Sigmoid colon (tissue), 4 donors: ENCODE data around the gene PSMA6.

Experiments used
- POLR2A ChIP-seq, 2 donors: fragments of 450-650 bp; IDR thresholded peaks; one replicate each; pipeline ENCODE4 v1.6.1; 2016; ENCODE audit warnings: antibody characterized with exemption in 2 of 2, mild to moderate bottlenecking in 2 of 2, moderate library complexity in 2 of 2
- POLR2AphosphoS5 ChIP-seq, 4 donors: sonication (generic); formaldehyde crosslinking; IDR thresholded peaks; one replicate each; pipeline ENCODE4 v1.6.1; 2017; ENCODE audit warnings: antibody characterized with exemption in 4 of 4

DNA sequence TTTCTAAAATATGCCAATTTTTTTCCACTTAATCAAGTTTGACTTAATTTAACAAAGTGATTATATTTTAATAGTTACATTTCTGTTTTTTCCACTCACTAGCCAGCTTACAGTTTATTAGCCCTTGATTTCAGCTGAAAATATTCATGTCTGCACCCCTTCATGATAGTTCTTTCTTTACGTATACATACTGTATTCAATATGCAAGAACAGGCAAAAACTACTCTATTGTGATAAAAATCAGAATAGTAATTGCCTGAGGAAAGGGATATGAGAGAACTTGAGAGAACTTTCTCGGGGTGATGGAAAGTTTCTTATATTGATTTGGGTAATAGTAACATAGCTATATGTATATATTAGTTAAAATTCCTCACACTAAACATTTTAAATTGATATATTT, 17.4 kb upstream of the PSMA6 start:
- TF ChIP-seq POLR2AphosphoS5 (IDR thresholded peaks at IDR 0.05): no peak
- TF ChIP-seq POLR2A (IDR thresholded peaks at IDR 0.05): no peak
